HFFc6 (cell line): ENCODE results near the gene BAZ1B. TPM values are rescaled to one million over a fixed set of nuclear protein-coding genes. Genes with fewer than 3 reads are reported as not detected.
"Not testable (repeated sequence)": the region's sequence is repeated elsewhere in the genome, so short reads cannot be mapped to it uniquely, and the experiment has no call there.

Experiments
- DNase-seq: peaks from one replicate; pipeline ENCODE4 v3.0.0-alpha.2; 2018
- H3K27ac Mint-ChIP-seq: 2 replicates; pipeline ENCODE4 v1.8.0; 2020; ENCODE audit warnings: mild to moderate bottlenecking, mixed read lengths
- H3K27me3 Mint-ChIP-seq: 2 replicates; pipeline ENCODE4 v1.8.0; 2021; ENCODE audit warnings: mild to moderate bottlenecking, moderate library complexity, mixed read lengths; ENCODE audit not compliant: insufficient read depth
- H3K36me3 Mint-ChIP-seq: 2 replicates; pipeline ENCODE4 v1.8.0; 2021; ENCODE audit warnings: low read depth, mixed read lengths
- H3K4me1 Mint-ChIP-seq: 2 replicates; pipeline ENCODE4 v1.8.0; 2020; ENCODE audit warnings: low read depth, mixed read lengths
- H3K4me3 Mint-ChIP-seq: 2 replicates; pipeline ENCODE4 v1.8.0; 2020; ENCODE audit warnings: mild to moderate bottlenecking, moderate library complexity, mixed read lengths
- H3K9me3 Mint-ChIP-seq: 2 replicates; pipeline ENCODE4 v1.8.0; 2020; ENCODE audit warnings: mild to moderate bottlenecking, mixed read lengths
- CTCF ChIP-seq: fragments of 200-600 bp; sonication (generic); IDR thresholded peaks from 2 replicates; pipeline ENCODE4 v1.5.0; 2021; ENCODE audit warnings: antibody characterized with exemption, mild to moderate bottlenecking
- total RNA-seq, 6 experiments: library from RNA; stranded (reverse); fragmentation: NEBNext Ultra II Directional; extraction: Animal tissue kit (Norgen Biotek cat#: 25700); gene quantifications; 2 replicates in 1 of 6; 3 replicates in 5 of 6; pipeline ENCODE4 v1.2.3, GENCODE V29; 2021

BAZ1B gene
- total RNA-seq, 6 experiments from 2014 or later, result 54.0 to 66.5 (median 63.8) TPM

- Mint-ChIP-seq H3K4me3 (no peak overlapping the region), H3K4me1 (peaks cover 11% of the 10 kb centered on the region), H3K9me3 (no peaks in the 10 kb centered on the region), H3K27ac (no peak overlapping the region), H3K36me3 (peaks cover 19% of the 10 kb centered on the region), H3K27me3 (no peaks in the 10 kb centered on the region; the same call in 1 of the 2 replicates)
- DNase-seq, result no peak
- TF ChIP-seq CTCF, result no peak
Observed at GRCh38 chr7:73547841-73548240, 25.7 kb upstream of the BAZ1B start.

GRCh38 chr7:73544678-73545077, 22.6 kb upstream of the BAZ1B start:
- H3K36me3 Mint-ChIP-seq, result peaks cover 24% of the 10 kb centered on the region
- peaks cover 11% of the 10 kb centered on the region for H3K4me1 Mint-ChIP-seq
- no peak for DNase-seq
- H3K9me3 Mint-ChIP-seq, result no peaks in the 10 kb centered on the region
- no peak overlapping the region for H3K4me3 Mint-ChIP-seq
- no peaks in the 10 kb centered on the region; the same call in 1 of the 2 replicates for H3K27me3 Mint-ChIP-seq
- H3K27ac Mint-ChIP-seq, result no peak overlapping the region
- TF ChIP-seq CTCF, result no peak

- H3K9me3 Mint-ChIP-seq, result no peaks in the 10 kb centered on the region
- peaks cover 1% of the 10 kb centered on the region for H3K27me3 Mint-ChIP-seq
- H3K4me1 Mint-ChIP-seq, result peaks cover 9% of the 10 kb centered on the region
Observed at GRCh38 chr7:73541722-73542121, 19.6 kb upstream of the BAZ1B start.

GRCh38 chr7:73539709-73540108, 17.6 kb upstream of the BAZ1B start:
- H3K4me3 Mint-ChIP-seq, result no peak overlapping the region
- DNase-seq, result no peak
- H3K9me3 Mint-ChIP-seq, result no peaks in the 10 kb centered on the region
- peaks cover 1% of the 10 kb centered on the region for H3K27me3 Mint-ChIP-seq
- no peak for TF ChIP-seq CTCF
- no peaks in the 10 kb centered on the region for H3K4me1 Mint-ChIP-seq
- peaks cover 21% of the 10 kb centered on the region for H3K36me3 Mint-ChIP-seq
- no peak overlapping the region for H3K27ac Mint-ChIP-seq

More at GRCh38 chr7:73541722-73542121, 19.6 kb upstream of the BAZ1B start:
- no peak for TF ChIP-seq CTCF
- no peak for DNase-seq
- H3K36me3 Mint-ChIP-seq, result peaks cover 20% of the 10 kb centered on the region
- no peak overlapping the region for H3K27ac Mint-ChIP-seq
- no peak overlapping the region for H3K4me3 Mint-ChIP-seq

GRCh38 chr7:73538510-73538909, 16.4 kb upstream of the BAZ1B start:
- peaks cover 21% of the 10 kb centered on the region for H3K36me3 Mint-ChIP-seq

GRCh38 chr7:73537051-73537450, 15.0 kb upstream of the BAZ1B start:
- Mint-ChIP-seq H3K27me3 (peaks cover 1% of the 10 kb centered on the region; the same call in 1 of the 2 replicates), H3K36me3 (peaks cover 18% of the 10 kb centered on the region), H3K4me3 (no peak overlapping the region), H3K9me3 (no peaks in the 10 kb centered on the region), H3K27ac (no peak overlapping the region), H3K4me1 (no peaks in the 10 kb centered on the region)
- DNase-seq, result no peak
- no peak for TF ChIP-seq CTCF

More at GRCh38 chr7:73538510-73538909, 16.4 kb upstream of the BAZ1B start:
- not testable (repeated sequence) for H3K27ac Mint-ChIP-seq, DNase-seq, H3K9me3 Mint-ChIP-seq, H3K27me3 Mint-ChIP-seq, H3K4me3 Mint-ChIP-seq, H3K4me1 Mint-ChIP-seq
